Ramos (cell line): Measurements from ENCODE around the gene NR2C1.

Experiments
- in situ Hi-C: fragments of 300-500 bp; cut with MboI; formaldehyde crosslinking; loops from one replicate; pipeline ENCODE4 v1.14.3; 2022; ENCODE audit warnings: low sequenced_read_pairs; ENCODE audit not compliant: unreplicated experiment

NR2C1 gene

DNA sequence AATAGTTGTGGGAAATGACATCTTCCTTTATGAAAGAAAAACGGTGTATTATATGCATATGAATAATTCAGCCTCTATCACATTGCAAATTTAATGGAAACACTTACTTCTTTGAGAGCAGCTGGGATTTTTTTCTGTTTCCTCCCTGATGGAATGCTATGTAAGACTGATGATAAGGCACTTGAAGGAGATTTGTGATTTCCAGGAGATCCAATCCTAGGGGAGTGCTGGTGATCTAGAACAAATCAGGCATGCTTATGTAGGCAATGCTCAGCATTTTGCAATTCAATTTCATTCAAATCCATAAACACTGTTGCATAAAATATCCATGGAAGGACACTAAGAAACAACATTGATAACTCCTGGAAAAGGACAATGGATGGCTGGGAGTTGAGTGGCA is 16.0 kb upstream of the NR2C1 start:
- in situ Hi-C loops, result no loop called here

DNA sequence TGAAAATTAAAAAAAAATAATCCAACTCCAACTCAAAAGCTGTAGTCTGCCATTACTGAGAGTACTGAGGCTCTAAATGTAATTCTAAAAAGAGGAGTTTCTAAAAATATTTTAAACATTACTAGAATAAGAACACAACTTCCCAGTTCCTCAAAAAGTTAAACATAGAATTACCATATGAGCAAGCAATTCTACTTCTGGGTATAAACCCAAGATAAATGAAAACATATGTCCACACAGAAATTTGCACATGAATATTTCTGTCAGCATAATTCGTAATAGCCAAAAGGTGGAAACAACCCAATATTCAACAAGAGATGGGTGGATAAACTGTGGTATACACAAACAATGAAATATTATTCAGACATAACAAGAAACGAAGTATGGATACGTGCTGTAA is 15.0 kb upstream of the NR2C1 start:
- in situ Hi-C loops, result no loop called here

DNA sequence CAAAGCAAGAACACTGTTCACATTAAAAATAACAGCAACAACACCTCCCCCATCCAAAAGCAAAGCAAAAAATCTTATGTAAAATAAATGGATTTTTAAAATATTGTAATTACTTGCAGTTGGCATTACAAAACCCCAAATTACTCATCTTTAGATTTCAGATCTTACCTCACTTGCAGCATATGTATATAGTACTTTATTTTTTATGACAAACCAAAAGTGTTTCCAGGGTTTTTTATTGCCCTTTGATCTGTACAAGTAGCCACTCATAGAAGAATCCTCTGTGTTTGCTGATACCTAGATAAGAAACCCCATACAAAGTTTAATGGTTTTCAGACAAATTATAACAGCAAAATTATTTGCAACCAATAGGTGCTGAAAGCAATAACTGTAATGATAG is 12.2 kb upstream of the NR2C1 start:
- in situ Hi-C loops, result no loop called here

DNA sequence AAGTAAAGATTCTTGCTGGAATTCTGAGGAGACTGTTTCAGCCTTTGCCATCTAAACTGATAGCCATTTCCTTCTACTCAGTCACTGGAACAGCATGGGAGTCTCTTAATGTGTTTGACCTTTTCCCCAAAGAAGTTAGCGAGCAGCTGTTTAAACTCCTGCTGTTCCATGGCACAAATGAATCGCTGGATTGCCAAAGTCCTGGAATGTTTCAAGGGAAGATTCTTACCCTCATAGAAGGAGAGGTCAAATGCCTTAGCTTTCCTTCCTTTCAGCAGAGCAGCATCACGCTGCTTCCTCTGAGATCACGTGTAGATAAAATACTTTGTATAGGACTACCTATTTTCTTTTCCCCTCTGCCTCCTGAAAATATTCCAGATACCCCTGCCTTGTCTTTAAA is 10.5 kb upstream of the NR2C1 start:
- in situ Hi-C loops, result no loop called here

DNA sequence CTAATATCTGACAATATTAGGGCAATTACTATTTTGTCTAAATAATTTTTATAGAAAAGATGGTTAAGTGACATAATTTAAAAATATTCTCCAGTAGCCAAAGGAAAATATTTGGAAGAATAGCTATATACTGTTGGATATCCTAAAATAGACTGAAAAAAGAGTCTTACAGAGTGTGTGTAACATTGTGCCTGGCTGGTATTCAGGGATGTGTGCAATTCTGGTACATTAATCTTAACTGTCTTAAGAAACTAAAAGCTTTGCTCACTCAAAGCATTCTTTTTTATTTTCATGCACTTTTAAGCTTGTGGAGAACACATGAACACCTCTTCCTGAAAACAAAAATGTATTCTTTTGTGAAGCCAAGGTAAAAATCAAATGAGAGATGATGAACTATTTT is 10.1 kb upstream of the NR2C1 start:
- in situ Hi-C loops, result no loop called here

DNA sequence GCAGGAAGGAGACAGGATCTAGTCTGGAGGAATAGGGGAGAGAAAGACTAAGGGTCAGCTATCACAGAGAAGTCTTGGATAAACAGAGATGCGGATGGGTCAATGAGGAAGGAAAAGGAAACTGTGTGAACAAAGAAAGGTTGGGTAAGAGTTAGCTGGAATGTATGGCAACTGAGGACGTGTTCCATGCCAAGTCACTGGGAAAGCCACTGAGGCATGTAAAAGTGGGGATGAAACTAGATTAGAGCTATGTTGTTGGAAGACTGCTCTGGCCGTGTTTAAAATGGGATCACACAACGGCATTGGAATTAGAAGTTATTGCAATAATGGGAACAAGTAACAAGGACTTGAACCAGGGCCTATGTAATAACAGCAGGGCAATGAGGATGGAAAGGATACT is 3.9 kb upstream of the NR2C1 start:
- in situ Hi-C loops, result no loop called here

DNA sequence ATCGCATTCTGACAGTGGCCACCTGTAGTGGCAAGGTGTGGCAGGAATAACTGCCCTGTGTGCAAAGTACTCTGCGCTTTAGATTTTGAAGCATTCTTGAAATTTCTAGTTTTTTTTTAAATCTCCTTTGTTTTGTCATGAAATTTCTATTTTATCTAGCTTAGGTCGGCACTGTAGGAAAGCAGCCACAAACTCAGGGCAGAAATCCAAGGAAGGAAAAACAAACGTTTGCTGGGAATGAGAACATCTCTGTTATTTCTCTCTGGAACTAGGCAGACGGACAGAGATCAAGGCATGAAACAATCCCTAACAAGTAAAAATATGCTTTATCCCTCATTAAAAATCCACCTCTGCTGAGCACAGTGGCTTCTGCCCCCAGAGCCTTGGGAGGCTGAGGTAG is 1.3 kb upstream of the NR2C1 start:
- in situ Hi-C loops, result no loop called here

DNA sequence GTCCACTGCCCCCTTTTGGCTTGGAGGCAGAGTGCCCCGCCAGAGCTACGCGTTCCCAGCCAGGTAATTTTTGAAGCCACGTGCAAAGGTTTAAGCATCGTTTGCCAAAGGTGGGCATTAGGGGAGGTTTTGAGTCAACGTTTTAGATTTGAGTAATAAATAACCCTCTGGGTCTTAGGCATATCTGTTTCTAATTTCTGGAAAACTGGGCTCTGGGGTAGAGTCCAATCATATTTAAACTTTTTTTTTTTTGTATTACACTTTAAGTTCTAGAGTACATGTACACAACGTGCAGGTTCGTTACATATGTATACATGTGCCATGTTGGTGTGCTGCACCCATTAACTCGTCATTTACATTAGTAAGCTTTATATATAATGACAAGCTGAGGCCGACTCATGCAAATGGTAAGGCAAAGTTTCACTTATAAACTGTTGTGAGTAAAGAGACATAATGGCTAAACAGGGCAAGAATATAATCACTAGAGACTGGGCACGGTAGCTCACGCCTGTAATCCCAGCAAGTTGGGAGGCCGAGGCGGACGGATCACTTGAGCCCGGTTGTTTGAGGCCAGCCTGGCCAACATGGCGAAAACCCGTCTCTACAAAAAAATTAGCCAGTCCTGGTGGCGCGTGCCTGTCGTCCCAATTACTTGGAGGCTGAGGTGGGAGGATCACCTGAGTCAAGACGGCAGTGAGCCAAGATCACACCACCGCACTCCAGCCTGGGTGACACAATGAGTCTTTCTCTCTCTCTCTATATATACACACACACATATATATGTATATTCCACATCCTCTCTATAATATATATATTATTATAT is 491 bp upstream of the NR2C1 start:
- in situ Hi-C loops, result no loop called here

DNA sequence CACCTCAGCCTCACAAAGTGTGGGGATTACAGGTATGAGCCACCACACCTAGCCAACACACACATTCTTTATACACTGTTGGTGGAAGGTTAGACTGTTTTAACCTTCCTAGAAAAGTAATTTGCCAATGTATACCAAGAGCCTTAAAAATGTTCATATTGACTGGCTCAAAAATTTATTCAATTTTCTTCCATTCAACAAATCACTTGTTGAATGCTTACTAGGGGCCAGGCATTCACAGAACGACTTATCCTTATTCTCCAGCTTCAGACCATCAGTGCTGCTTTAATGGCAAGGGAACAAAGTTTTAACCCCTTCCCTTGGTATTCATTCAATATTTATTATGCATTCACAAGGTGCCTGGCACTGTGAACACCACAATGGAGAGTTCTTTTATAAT is 3.0 kb downstream of the NR2C1 start:
- in situ Hi-C loops, result no loop called here

DNA sequence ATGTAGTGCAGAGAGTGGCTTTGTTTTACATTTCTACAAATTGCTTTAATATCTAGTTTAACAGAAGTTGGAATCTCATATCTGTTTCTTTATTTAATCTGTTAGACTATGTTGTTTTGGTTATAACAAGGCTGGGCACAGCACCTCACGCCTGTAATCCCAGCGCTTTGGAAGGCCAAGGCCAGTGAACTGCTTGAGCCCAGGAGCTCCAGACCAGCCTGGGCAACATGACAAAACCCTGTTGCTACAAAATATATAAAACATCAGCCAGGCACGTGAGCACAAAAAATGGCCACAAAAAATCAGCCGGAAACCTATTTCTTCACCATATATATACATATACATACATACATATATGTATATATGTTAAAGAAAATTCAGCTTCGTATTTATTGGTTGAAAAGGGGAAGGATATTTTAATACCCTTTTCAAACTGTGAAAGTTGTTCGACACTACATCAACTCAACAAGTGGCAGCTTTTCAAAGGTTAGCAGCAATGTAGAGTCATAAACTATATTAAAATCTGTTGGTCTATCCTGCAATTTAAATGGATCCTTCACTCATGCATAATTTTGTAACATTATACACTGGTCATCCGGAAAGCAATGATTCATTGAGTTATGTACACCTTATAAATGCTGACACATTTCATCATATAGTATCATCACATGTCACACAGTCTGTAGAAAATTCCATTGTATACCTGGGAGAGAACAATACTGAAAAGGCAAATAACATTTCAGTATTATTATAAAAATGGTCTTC is 7.1 kb downstream of the NR2C1 start:
- in situ Hi-C loops, result no loop called here

DNA sequence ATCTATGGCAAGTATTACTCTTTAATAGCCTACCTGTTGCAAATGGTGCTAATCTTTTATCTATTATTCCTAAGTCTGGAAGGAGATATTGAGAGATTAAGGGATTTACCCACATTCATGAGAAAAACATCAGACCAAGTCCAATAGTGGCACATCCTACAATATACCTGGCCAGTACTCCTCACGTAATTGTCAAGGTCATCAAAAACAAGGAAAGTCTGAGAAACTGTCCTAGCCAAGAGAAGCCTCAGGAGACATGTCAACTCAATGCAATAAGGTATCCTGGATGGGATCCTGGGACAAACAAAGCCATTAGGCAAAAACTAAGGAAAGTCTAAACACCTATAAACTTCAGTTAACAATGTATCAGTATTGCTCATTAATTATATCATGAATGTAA is 12.5 kb downstream of the NR2C1 start:
- in situ Hi-C loops, result no loop called here

DNA sequence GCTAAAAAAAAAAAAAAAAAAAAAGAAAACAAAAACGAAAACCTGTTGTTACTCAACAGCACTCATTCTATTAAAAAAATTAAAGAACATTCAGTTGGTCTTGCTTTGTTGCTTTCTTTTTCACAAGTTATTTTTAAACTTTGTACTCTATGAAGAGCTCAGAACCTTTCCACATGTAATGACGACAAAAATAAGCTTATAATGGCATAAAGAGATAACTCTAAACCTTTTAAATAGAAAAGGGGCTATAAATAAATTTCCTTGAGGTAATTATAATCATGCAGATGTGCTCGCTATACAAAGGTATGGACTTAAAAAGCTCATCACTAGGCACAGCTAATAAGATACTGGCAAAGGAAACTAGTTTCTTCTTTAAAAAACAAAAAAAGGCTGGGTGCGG is 13.4 kb downstream of the NR2C1 start:
- in situ Hi-C loops, result no loop called here

DNA sequence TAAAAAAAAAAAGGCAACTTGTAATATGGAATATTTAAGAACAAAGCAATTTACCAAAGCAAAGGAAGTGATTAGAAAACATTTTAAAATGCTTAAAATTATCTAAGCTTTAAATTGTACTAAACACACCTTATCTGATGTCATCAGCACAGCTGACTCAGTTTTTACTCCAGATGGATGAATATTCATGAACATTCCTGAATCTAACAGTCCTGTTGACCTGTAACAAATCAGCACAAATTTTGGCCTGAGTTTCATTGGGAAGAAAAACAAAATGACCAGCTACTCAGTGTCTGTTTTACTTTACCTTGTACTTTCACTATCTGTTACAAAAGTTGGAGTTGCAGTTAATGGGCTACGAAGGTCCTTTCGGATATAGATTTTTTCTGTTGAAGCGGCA is 16.0 kb downstream of the NR2C1 start:
- in situ Hi-C loops, result no loop called here

DNA sequence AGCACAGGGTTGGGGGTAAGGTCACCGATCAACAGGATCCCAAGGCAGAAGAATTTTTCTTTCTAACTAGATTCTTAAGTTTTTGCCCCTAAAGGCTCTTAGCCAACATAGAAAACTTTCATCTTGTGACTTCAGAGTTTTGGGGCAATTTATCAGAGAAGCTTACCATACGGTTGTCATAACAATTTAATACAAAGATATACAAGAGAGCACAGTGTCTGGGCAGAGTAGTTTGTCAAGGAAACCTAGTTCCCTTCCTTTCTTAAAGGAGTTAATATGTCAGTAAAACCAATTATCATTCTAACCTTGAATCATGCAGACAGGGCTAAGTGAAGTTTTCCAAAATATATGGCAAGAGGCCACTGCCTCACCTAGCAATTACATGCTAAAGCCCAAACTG is 18.4 kb downstream of the NR2C1 start:
- in situ Hi-C loops, result no loop called here

DNA sequence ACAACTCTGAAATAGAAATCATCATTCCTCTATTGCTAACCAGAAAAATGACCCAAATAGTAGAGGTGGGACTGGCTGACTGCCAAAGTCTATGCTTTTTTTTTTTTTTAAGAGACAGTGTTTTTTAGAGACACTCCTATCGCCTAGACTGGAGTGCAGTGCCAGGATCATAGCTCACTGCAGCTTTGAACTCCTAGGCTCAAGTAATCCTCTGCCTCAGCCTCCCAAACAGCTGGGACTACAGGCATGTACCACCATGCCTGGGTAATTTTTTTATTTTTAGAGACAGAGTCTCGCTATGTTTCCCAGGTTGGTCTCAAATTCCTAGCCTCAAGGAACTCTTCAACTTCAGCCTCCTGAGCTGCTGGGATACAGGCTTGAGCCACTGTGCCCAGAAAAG is 19.2 kb downstream of the NR2C1 start:
- in situ Hi-C loops, result no loop called here

DNA sequence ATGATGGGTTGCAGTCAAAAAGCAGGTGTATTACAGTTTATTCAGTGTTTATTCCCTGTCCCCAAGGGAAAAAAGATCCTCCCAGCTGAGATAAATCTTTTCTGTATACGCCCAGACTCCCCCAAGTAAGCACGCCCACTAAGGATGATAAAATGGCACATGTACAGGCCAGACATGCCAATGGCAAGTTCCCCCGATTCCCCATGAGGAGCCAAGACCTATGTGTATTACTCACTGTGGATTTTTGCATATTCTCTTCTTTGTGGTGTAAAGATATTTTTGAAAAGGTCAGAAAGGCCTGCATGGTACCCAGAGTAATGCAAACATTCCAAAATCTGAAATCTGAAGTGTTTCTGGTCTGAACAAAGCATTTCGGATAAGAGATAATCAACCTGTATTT is 22.2 kb downstream of the NR2C1 start:
- in situ Hi-C loops, result no loop called here

DNA sequence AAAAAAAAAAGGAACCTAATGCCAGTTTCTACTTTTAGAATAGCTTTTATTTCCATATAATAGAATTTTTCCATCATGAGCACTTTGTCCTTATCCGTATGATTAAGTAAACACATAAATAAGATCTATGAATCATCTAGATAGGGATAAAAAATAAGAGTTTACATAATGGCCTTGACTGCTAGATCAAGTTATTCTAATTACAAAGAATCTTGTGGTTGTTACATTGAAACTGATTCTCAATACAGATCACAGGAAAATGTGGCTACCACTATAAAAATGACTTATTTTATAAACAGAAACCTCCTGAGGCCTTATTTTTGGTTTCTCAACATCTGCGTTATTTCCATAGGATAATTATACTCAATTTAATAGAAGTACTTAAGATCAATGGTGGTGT is 35.5 kb downstream of the NR2C1 start:
- in situ Hi-C loops, result no loop called here

DNA sequence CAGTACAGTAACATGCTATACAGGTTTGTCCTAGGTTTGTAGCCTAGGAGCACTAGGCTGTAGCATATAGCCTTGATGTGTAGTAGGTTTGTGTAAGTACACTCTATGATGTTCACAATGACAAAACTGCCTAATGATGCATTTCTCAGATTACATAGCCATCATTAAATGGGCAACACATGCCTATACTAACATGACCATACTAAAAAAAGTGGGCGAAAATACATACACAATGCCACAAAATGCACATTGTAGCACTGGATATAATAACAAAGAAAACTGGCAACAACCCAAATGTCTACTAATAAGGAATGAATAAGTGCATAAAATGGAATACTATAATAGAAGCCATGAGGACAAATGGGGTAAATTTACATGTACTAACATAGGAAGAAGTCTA is 38.7 kb downstream of the NR2C1 start:
- in situ Hi-C loops, result no loop called here

DNA sequence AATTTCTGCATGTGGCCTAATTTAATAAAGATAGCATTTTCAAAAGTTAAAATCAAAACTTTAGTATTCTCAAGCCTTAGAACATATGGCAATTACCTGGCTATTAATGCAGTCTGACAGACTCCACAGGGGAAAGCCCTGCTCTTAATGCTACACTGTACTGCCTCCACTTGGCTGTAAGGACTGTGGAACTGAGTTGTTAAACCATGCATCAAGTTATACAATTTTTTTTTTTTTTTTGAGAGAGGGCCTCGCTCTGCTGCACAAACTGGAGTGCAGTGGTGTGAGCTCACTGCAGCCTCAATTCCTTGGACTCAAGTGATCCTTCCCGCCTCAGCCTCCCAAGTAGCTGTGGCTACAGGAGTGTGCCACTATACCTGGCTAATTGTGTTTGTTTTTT is 50.9 kb downstream of the NR2C1 start:
- in situ Hi-C loops, result no loop called here

DNA sequence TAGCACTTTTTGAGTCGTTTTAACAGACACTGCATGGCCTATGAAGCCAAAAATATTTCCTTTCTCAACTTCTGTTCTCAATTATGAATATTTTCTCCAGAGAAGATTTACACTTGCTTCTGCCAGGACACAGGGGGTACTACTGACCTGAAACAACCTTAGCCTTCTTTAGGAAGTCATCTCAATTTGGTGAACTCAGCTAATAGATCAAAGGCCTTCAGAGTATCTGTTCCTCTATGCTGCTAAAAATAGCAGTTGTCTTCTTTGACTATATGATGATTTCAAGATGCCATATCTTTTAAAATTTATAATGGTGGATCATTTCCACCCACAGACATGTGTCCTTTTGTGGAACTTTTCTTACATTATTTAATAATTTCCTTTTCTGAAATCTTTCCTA is 55.9 kb downstream of the NR2C1 start:
- in situ Hi-C loops, result no loop called here

DNA sequence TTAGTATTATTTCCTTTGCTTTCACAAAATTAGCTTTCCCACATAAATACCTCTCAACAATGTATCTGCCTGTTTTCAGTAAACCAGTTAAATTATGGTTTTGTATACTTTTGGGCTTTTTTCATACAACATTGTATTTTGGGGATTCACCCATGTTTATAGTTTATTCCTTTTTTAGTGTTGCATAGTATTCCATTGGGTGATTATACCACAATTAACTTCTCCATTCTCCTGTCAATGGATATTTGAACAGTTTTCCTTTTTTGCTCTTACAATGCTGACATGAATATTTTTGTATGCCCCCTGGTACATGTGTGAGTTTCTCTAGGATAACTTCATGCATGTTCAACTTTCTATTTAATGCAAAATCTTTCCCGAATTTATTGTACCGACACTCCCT is 57.3 kb downstream of the NR2C1 start:
- in situ Hi-C loops, result no loop called here

DNA sequence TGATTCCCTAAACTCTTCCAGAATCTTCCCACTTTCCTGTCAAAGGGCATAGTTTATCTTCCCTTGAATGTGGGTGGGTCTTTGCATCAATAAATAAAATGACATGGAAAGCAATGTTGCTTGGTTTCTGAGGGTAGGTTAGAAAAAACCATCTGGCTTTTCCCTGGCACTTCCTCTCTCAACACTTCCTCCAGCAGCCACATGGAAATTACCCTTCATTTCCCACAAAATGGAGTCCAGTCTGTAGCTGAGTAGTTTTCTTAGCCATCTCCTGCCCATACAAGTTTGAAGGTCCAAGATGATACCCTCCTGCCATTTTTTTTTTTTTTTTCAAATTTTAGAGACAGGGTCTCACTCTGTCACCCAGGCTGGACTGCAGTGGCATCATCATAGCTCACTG is 58.9 kb downstream of the NR2C1 start:
- in situ Hi-C loops, result no loop called here
